CD4-positive, alpha-beta T cell (primary cell): ENCODE data around the gene GSK3B. TPM values are rescaled to one million over a fixed set of nuclear protein-coding genes. Genes with fewer than 3 reads are reported as not detected.

ENCODE experiments used
- ATAC-seq: fragments of 200-7000 bp; cut with Tn5 transposase; one replicate; pipeline ENCODE4 v1.10.0; 2022; ENCODE audit warnings: mild to moderate bottlenecking; ENCODE audit not compliant: poor library complexity
- CTCF ChIA-PET: fragments of 350-600 bp; sonication (Branson Sonifier 250); formaldehyde crosslinking; loops from one replicate; lab custom pipeline; 2021; ENCODE audit warnings: antibody characterized with exemption, inconsistent platforms; lab: Charles Lee
- POLR2A ChIA-PET: fragments of 350-600 bp; sonication (Branson Sonifier 250); formaldehyde crosslinking; loops from one replicate; lab custom pipeline; 2021; ENCODE audit warnings: antibody characterized with exemption, inconsistent platforms; lab: Charles Lee
- DNase-seq, 14 experiments: peaks; one replicate each; pipeline ENCODE4 v3.0.0-alpha.2; 2013 to 2020; ENCODE audit warnings: mixed read lengths in 2 of 14
- H3K27ac ChIP-seq, 2 donors: one replicate each; pipeline versions ENCODE4 v1.5.1 to v1.7.0; 2013; ENCODE audit warnings: low read length in 2 of 2, low read depth in 1 of 2, mild to moderate bottlenecking in 1 of 2
- H3K27me3 ChIP-seq, 2 experiments: 1 replicate in 1 of 2; 2 replicates in 1 of 2; pipeline versions ENCODE4 v1.6.1 to v1.7.0; 2013; ENCODE audit warnings: low read length in 2 of 2, control low read depth in 1 of 2, mild to moderate bottlenecking in 1 of 2, moderate library complexity in 1 of 2; ENCODE audit not compliant: insufficient read depth in 2 of 2, control insufficient read depth in 1 of 2
- H3K36me3 ChIP-seq: one replicate; pipeline ENCODE4 v1.6.1; 2013; ENCODE audit warnings: low read length, control low read depth; ENCODE audit not compliant: insufficient read depth
- H3K4me1 ChIP-seq: one replicate; pipeline ENCODE4 v1.6.1; 2013; ENCODE audit warnings: low read length, control low read depth; ENCODE audit not compliant: insufficient read depth
- H3K4me3 ChIP-seq: one replicate; pipeline ENCODE4 v1.5.1; 2013; ENCODE audit warnings: mild to moderate bottlenecking, low read length, moderate library complexity
- H3K9me3 ChIP-seq, 2 experiments: 1 replicate in 1 of 2; 2 replicates in 1 of 2; pipeline versions ENCODE4 v1.6.1 to v1.7.0; 2013; ENCODE audit warnings: low read length in 2 of 2, mild to moderate bottlenecking in 2 of 2, control low read depth in 1 of 2, moderate library complexity in 1 of 2; ENCODE audit not compliant: control insufficient read depth in 1 of 2, insufficient read depth in 1 of 2
- H3K27ac Mint-ChIP-seq: one replicate; pipeline ENCODE4 v1.8.0; 2020; ENCODE audit warnings: mixed read lengths
- H3K27me3 Mint-ChIP-seq: one replicate; pipeline ENCODE4 v1.8.0; 2021; ENCODE audit warnings: mixed read lengths
- H3K36me3 Mint-ChIP-seq: one replicate; pipeline ENCODE4 v1.8.0; 2021; ENCODE audit warnings: low read depth, mixed read lengths
- H3K4me1 Mint-ChIP-seq: one replicate; pipeline ENCODE4 v1.8.0; 2021; ENCODE audit warnings: low read depth, mixed read lengths
- H3K4me3 Mint-ChIP-seq: one replicate; pipeline ENCODE4 v1.8.0; 2020; ENCODE audit warnings: mild to moderate bottlenecking, mixed read lengths
- H3K9me3 Mint-ChIP-seq: one replicate; pipeline ENCODE4 v1.8.0; 2020; ENCODE audit warnings: mixed read lengths
- intact Hi-C, 2 experiments: fragments of 100-400 bp; cut with DNase I in 1 of 2; cut with micrococcal nuclease in 1 of 2; formaldehyde crosslinking; loops; one replicate each; pipeline versions ENCODE4 v1.15.1 to v1.9.0; 2023 to 2025; cut with DNase I, micrococcal nuclease
- total RNA-seq, 174 experiments: library from RNA in 2 of 174; stranded (reverse) in 2 of 174; gene quantifications; one replicate each; pipeline ENCODE4 v1.2.3 and lab custom pipeline; 2021 to 2026
- TF ChIP-seq, protein P1 (sequence below): fragments of 200-600 bp; IDR thresholded peaks from one replicate; pipeline ENCODE4 v1.8.0; 2022; ENCODE audit warnings: antibody characterized with exemption, mild to moderate bottlenecking

Gene GSK3B
- total RNA-seq, 2 experiments from 2014 or later, result 27.9 to 29.1 TPM

GRCh38 chr3:119815716-119816115 lies 278.5 kb downstream of the GSK3B start:
- H3K27ac Mint-ChIP-seq, result no peak overlapping the region

DNA sequence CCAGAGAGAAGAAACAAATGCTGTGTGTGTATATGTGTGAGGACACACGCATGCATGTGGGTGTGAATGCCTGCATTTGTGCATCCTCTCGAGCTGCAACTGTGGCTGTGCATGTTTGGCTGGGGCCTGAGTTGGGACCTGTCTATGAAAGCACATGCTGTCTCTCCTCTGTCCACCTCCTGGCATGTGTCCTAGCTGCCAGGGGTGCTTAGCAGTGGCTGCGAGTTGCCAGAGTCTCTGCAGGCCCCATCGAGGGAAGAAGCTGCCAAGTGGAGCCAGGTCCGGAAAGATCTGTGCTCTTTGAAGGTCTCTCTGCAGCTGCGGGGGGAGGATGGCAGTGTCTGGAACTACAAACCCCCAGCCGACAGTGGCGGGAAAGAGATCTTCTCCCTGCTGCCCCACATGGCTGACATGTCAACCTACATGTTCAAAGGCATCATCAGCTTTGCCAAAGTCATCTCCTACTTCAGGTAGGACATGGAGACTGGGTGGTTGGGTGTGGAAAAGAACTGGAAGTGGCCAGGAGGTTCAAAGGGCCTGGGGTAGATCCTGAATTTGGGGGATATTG lies 281.7 kb downstream of the GSK3B start:
- no peaks in the 10 kb centered on the region for H3K27me3 ChIP-seq
- H3K36me3 ChIP-seq, result no peaks in the 10 kb centered on the region
- CTCF ChIA-PET, result no interaction called here
- Mint-ChIP-seq H3K4me1 (peaks cover 12% of the 10 kb centered on the region), H3K27ac (no peak overlapping the region), H3K9me3 (no peaks in the 10 kb centered on the region), H3K4me3 (no peak overlapping the region), H3K27me3 (peaks cover 3% of the 10 kb centered on the region), H3K36me3 (no peaks in the 10 kb centered on the region)
- TF ChIP-seq, protein P1, sequence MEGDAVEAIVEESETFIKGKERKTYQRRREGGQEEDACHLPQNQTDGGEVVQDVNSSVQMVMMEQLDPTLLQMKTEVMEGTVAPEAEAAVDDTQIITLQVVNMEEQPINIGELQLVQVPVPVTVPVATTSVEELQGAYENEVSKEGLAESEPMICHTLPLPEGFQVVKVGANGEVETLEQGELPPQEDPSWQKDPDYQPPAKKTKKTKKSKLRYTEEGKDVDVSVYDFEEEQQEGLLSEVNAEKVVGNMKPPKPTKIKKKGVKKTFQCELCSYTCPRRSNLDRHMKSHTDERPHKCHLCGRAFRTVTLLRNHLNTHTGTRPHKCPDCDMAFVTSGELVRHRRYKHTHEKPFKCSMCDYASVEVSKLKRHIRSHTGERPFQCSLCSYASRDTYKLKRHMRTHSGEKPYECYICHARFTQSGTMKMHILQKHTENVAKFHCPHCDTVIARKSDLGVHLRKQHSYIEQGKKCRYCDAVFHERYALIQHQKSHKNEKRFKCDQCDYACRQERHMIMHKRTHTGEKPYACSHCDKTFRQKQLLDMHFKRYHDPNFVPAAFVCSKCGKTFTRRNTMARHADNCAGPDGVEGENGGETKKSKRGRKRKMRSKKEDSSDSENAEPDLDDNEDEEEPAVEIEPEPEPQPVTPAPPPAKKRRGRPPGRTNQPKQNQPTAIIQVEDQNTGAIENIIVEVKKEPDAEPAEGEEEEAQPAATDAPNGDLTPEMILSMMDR, result no peak
- intact Hi-C loops, result no loop called here
- no peak for DNase-seq
- peaks cover 17% of the 10 kb centered on the region for H3K4me1 ChIP-seq
- POLR2A ChIA-PET, result no interaction called here
- ATAC-seq, result no peak
- H3K9me3 ChIP-seq, result no peaks in the 10 kb centered on the region
- H3K27ac ChIP-seq, result no peak overlapping the region
- H3K4me3 ChIP-seq, result no peak overlapping the region

More at GRCh38 chr3:119815716-119816115, 278.5 kb downstream of the GSK3B start:
- DNase-seq, result no peak
- ChIA-PET POLR2A (no interaction called here), CTCF (no interaction called here)
- Histone ChIP-seq H3K36me3 (no peaks in the 10 kb centered on the region), H3K27me3 (no peaks in the 10 kb centered on the region), H3K9me3 (no peaks in the 10 kb centered on the region), H3K4me1 (peaks cover 3% of the 10 kb centered on the region), H3K4me3 (no peak overlapping the region), H3K27ac (no peak overlapping the region)
- no peaks in the 10 kb centered on the region for H3K36me3 Mint-ChIP-seq
- ATAC-seq, result no peak
- H3K4me1 Mint-ChIP-seq, result peaks cover 2% of the 10 kb centered on the region
- intact Hi-C loops, result no loop called here
- H3K9me3 Mint-ChIP-seq, result no peaks in the 10 kb centered on the region
- TF ChIP-seq, protein P1, result no peak
- no peak overlapping the region for H3K4me3 Mint-ChIP-seq
- H3K27me3 Mint-ChIP-seq, result peaks cover 3% of the 10 kb centered on the region

DNA sequence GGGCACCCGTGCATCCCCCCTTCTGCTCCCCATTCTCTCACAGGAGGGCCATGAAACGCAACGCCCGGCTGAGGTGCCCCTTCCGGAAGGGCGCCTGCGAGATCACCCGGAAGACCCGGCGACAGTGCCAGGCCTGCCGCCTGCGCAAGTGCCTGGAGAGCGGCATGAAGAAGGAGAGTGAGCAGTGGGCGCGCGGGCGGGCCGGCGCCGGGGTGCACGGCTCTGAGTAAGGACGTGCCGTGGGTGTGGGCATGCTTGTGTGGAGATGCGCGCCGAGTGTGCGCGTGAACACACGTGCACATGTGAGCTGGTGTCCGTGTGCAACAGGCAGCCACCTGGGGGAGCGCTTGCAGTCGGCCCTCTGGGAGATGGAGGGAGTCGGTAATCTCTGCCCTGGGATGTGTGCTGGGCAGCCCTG lies 284.2 kb downstream of the GSK3B start:
- Mint-ChIP-seq H3K36me3 (no peaks in the 10 kb centered on the region), H3K9me3 (no peaks in the 10 kb centered on the region), H3K4me1 (peaks cover 12% of the 10 kb centered on the region), H3K27ac (peak overlapping the region; percentile 43), H3K4me3 (peak overlapping the region; percentile 86), H3K27me3 (no peaks in the 10 kb centered on the region)
- ChIA-PET POLR2A (interaction anchor here (0.7 to 1.7 kb wide), 3 partner anchors 10 to 443 kb away, joined by 3 to 10 read pairs (median 3); no protein-coding TSS in a partner anchor), CTCF (no interaction called here)
- intact Hi-C loops, result no loop called here
- Histone ChIP-seq H3K27ac (no peak overlapping the region), H3K4me3 (peak overlapping the region; percentile 69), H3K27me3 (no peaks in the 10 kb centered on the region), H3K4me1 (peaks cover 17% of the 10 kb centered on the region), H3K9me3 (no peaks in the 10 kb centered on the region), H3K36me3 (no peaks in the 10 kb centered on the region)
- TF ChIP-seq, protein P1, result peak; percentile 27
- ATAC-seq, result peak; percentile 96
- DNase-seq, result peak; percentile 27 to 76 (median 46)
